GM19025 (cell line): ENCODE results near the gene NACC2.
"Not testable (repeated sequence)": the region's sequence is repeated elsewhere in the genome, so short reads cannot be mapped to it uniquely, and the experiment has no call there.

Experiments used
- ATAC-seq: cut with Tn5 transposase; IDR thresholded peaks from one replicate; pipeline ENCODE4 v1.9.1; 2021; ENCODE audit warnings: mild to moderate bottlenecking, low read depth, moderate library complexity; ENCODE audit not compliant: unreplicated experiment

NACC2 gene

DNA sequence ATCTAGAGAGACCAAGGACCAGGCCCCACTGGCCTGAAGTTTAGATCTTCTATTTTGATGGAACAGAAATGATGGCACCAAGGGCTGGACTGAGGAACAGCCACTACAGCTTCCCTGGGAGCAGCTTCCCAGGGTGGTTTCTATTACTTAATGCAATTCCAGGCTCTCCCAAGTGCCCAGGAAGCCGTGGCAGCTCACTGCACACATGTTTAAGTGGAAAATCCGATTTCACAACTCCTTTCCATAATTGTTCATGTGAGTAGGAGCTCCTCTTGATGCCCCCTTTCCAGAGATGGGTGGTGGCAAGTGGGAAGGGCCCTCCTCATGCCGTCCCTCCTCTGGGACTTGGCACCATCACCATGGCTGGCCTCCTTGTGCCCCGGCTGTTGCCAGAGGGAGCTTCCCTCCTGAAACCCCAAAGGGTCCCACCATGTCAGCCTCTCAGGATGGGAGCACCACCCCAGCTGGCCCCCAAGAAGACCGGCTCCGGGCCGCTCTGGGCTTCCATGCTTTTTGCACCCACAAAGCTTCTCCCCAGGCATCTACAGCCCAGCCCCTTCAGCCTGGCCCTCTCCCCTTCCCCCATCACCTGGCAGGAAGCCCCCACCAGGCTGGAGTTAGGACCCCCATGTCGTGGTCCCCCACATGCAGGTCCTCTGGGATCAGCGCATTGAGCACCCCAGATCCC lies 124.8 kb downstream of the NACC2 start:
- no peak for ATAC-seq

GRCh38 chr9:135969064-135969683 lies 125.9 kb downstream of the NACC2 start:
- no peak for ATAC-seq

DNA sequence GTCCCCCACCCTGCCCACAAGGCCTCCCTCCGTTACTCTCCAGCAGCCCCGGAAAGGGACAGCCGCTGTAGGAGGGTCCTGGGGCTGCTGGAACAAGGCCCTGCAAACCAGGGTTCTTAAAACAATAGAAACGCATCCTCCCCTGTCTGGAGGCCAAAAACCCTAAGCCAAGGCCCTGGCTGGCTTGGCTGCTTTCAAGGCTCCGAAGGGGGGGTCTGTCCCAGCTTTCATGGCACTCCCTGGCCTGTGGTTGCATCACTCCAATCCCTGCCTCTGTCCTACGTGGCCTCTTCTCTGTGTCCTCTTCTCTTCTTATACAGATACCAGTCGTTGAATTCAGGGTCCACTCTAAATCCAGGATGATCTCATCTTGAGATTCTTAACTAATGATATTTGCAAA lies 126.5 kb downstream of the NACC2 start:
- ATAC-seq, result no peak

DNA sequence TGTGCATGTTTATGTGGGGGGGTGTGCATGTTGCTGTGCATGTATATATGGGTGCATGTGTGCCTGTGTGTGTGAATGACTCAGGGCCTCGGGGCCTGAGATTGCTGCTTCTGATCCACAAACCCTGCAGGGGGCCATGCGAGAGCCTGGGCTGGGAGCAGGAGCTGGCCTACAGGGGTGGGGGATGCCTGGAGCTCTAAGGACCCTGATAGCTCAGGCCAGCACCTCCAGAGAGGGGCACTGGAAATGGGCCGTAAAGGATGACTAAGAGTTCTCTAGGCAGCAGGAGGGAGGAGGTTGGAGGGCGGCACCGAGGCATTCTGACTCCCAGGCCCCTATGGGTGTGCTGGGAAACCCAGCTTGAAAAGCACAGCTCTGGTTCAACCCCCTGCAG lies 127.0 kb downstream of the NACC2 start:
- no peak for ATAC-seq

DNA sequence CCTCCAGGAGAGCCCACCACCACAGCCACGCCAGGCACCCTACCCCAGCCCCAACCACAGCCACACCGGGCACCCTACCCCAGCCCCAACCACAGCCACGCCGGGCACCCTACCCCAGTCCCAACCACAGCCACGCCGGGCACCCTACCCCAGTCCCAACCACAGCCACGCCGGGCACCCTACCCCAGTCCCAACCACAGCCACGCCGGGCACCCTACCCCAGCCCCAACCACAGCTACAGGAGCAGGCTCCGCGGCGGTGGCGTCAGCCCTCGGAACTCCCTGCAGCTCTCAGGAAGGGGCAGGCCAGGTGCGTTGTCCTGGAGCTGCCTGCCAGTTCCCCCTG lies 128.2 kb downstream of the NACC2 start:
- ATAC-seq, result not testable (repeated sequence)

DNA sequence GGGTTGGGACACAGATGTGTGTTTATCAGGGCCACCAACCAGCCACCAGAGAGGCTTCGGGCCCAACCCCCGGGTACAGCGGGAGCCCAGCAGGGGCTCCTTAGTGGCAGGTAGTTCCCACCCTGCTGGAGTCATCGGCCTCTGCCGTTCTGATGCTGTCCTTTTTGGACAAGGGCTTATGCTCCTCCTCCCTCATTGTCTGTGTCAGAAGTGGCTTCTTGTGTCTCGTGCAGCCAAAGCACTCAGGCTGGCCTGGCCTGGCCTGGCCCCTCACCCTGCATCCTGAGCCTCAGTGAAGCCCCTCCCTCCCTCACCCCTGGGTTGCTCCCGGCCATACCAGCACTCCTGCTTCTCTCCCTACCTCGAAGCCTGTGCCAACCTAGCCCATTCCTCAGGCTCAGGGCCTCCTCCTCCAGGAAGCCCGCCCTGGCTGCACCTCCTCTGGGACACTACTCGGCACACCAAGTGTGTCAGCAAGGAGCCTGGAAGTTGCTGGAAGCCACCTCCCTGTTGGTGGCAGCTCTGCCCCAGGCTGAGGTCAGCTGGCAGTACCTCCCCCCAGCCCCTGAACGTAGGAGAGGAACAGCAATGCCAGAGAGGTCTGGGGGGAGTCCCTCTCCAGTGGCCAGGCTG lies 129.8 kb downstream of the NACC2 start:
- no peak for ATAC-seq

DNA sequence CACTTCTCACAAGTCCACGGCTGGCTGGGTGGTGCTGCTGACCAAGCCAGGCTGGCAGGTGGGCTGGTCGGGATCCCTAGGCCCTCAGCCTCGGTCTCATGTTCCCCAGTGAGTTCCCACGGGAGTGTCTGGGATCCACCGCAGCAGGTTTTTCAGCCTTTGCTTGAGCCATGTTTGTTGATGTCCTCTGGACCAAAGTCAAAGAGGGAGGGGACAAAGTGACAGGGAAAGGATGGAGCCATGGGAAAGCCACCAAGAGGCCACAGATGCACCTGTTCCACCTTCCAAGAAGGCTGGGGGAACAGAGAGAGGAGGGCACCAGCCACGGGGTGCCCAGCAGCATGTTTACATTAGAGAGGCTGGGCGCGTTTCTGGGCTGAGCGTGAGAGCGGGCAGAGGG lies 131.2 kb downstream of the NACC2 start:
- ATAC-seq, result no peak

GRCh38 chr9:135963338-135963737 lies 131.8 kb downstream of the NACC2 start:
- no peak for ATAC-seq

- no peak for ATAC-seq
These were observed 132.3 kb downstream of the NACC2 start for GRCh38 chr9:135962696-135963307.

- no peak for ATAC-seq
These were observed 133.0 kb downstream of the NACC2 start for GRCh38 chr9:135961811-135962695.

DNA sequence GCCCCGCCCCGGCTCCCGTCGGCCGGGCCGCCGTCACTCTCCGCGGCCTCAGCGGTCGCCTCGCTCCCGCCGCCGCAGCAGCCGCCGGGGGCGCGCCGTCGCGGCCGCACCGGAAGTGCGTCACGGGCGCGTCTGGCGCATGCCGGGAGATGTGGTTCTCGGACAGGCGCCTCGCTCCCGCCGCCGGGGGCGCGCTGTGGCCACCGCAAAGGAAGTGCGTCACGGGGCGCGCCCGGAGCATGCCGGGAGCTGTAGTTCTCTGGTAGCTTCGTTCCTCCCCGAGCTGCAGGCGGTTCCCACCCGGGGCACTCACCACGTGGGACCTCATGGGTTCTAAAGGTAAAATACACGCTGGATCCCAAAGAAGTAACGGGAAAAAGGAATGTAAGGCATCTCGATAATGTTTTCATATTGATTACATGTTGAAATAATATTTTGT lies 133.8 kb downstream of the NACC2 start, which contains the start of gene UBAC1:
TSS of gene UBAC1 (minus strand) at position 97 of the 439 bp plus-strand sequence. CDS start 211 bp downstream, outside the sequence.
- ATAC-seq, result peak; percentile 91

DNA sequence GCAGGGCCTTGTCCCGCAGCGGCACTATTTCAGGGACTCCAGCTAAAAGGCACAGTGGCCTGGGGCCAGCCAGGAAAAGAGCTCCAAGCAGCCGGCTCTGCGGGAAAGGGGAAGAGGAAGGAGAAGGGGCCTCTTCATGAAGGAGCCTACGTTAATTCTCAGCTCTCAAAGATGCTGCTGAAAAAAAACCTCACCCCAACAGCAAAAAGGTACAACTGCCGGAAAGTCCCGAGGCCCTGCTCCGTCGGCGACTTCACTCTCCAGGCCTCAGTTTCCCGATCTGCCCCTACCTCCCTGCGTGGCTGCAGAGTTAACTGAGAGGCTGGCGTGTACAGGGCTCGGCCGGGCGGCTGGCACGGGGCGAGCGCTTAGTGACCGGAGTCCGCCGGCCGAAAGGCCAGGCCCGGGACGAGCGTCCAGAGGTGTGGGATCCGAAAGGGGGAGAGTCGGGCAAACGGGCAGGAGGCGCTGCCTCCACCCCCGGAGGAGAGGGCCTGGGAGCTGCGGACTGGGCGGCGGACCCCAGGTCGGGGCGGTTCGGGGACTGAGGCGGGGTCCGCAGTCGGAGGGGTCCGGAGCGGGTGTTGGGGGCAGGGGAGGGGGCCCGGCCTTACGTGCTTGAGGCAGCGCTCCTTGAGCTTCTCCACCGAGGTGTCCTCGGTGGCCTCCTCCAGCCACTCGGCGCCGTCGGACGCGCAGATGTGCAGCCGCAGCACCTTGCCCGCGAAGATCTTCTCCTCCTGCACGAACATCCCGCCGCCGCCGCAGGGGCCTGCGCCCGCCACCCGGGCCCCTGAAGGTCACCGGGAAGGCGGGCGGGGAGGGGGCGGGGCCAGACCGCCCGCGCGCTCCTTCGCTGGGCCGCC lies 134.4 kb downstream of the NACC2 start:
- ATAC-seq, result no peak

DNA sequence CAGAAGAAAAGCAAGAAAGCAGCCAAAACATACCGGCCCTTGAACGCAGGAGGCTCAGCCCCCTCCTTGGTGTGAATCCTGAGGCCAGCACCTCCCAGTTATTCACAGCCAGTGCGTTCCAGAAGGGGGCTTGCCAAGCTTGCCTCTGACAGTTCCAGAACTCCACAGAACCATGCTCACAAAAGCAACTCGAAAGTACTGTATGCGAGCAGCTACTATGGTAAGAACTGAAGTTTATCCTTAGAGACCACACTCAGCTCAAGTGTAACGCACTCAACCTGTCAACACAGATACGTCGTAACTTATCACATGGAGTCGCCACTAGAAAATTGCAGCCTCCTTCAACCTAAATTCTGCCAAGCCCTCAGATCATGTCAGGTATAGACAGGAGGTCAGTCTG lies 135.3 kb downstream of the NACC2 start:
- ATAC-seq, result no peak

- no peak for ATAC-seq
These were observed 136.6 kb downstream of the NACC2 start for GRCh38 chr9:135958485-135958884.

- no peak for ATAC-seq
These were observed 137.7 kb downstream of the NACC2 start for GRCh38 chr9:135957431-135957830.

DNA sequence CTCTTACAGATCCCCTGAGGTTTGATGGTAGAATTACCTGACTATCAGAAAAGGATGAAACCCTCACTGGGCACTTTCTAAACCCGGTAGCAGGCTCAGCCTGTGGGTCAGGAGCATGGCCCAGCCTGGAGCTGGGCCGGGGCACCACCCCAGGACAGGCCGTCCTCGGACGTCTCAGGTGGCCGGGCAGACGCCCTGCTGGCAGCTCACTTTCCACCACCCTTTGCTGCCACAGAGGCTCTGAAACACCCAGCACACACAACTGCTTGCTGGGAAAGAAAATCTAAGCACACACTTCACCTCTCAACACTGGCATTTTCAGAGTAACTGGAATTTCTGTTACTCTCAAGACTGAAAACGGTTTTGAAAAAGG lies 138.3 kb downstream of the NACC2 start:
- no peak for ATAC-seq
